C4-2B (cell line): Measurements from ENCODE around the gene KRTAP2-2.

ENCODE experiments used
- ZFX ChIP-seq: fragments of 450-650 bp; IDR thresholded peaks from 2 replicates; pipeline ENCODE4 v1.6.1; 2017
- TF ChIP-seq, protein P1 (sequence below): fragments of 450-650 bp; conservative IDR thresholded peaks from 2 replicates; pipeline ENCODE4 v1.5.1; 2017; ENCODE audit warnings: mild to moderate bottlenecking

DNA sequence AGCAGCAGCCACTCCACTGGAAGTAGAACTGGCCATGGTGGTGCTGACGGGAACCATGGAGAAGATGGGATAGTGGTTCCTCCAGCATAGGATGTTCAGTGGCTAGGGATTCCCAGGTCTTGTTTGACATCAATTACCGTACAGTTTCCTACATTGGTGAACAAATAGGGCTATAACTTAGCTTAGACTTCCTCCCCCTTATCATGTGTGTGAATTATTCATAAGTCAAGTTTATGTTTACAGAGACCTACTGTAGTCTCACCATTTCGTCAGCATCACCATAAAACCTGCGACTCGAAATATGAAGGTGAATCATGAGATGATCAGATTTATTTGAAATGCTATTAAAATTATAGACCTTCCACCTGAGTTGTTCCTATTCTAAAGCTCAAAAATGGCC lies 3.7 kb upstream of the KRTAP2-2 start:
- TF ChIP-seq, protein P1, sequence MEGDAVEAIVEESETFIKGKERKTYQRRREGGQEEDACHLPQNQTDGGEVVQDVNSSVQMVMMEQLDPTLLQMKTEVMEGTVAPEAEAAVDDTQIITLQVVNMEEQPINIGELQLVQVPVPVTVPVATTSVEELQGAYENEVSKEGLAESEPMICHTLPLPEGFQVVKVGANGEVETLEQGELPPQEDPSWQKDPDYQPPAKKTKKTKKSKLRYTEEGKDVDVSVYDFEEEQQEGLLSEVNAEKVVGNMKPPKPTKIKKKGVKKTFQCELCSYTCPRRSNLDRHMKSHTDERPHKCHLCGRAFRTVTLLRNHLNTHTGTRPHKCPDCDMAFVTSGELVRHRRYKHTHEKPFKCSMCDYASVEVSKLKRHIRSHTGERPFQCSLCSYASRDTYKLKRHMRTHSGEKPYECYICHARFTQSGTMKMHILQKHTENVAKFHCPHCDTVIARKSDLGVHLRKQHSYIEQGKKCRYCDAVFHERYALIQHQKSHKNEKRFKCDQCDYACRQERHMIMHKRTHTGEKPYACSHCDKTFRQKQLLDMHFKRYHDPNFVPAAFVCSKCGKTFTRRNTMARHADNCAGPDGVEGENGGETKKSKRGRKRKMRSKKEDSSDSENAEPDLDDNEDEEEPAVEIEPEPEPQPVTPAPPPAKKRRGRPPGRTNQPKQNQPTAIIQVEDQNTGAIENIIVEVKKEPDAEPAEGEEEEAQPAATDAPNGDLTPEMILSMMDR: no peak
- no peak for TF ChIP-seq ZFX
